Kidney (tissue), 14 donors: ENCODE results near the gene ZNF331. TPM values are rescaled to one million over a fixed set of nuclear protein-coding genes. Genes with fewer than 3 reads are reported as not detected.

Experiments
- DNase-seq, 5 donors: peaks; one replicate each; pipeline ENCODE4 v3.0.0-alpha.2; 2013 to 2020
- FAIRE-seq: peaks from 2 replicates; lab custom pipeline; 2012; peaks lifted over from hg19 to GRCh38; lab: Jason Lieb, UNC
- H3K27ac ChIP-seq, 2 donors: one replicate each; pipeline ENCODE4 v1.7.0; 2013; ENCODE audit warnings: low read depth in 2 of 2, low read length in 2 of 2, inconsistent platforms in 1 of 2
- H3K27me3 ChIP-seq: one replicate; pipeline ENCODE4 v1.7.1; 2013; ENCODE audit warnings: low read length, inconsistent platforms; ENCODE audit not compliant: control insufficient read depth, insufficient read depth
- H3K36me3 ChIP-seq, 3 donors: one replicate each; pipeline versions ENCODE4 v1.7.0 to v1.7.1; 2013; ENCODE audit warnings: low read length in 3 of 3, control low read depth in 1 of 3, inconsistent platforms in 1 of 3; ENCODE audit not compliant: insufficient read depth in 3 of 3, control insufficient read depth in 2 of 3
- H3K4me1 ChIP-seq, 3 donors: one replicate each; pipeline versions ENCODE4 v1.7.0 to v1.7.1; 2013; ENCODE audit warnings: low read length in 3 of 3, inconsistent platforms in 1 of 3, low read depth in 1 of 3; ENCODE audit not compliant: control insufficient read depth in 2 of 3, insufficient read depth in 2 of 3
- H3K4me3 ChIP-seq, 3 donors: one replicate each; pipeline versions ENCODE4 v1.7.0 to v1.8.1; 2013; ENCODE audit warnings: low read length in 3 of 3, control low read depth in 1 of 3, inconsistent platforms in 1 of 3
- H3K9ac ChIP-seq, 3 donors: one replicate each; pipeline versions ENCODE4 v1.7.0 to v1.7.1; 2013; ENCODE audit warnings: low read length in 3 of 3, control low read depth in 1 of 3, inconsistent platforms in 1 of 3
- H3K9me3 ChIP-seq, 3 donors: one replicate each; pipeline versions ENCODE4 v1.7.0 to v1.7.1; 2013; ENCODE audit warnings: low read length in 3 of 3, control low read depth in 1 of 3, inconsistent platforms in 1 of 3; ENCODE audit not compliant: control insufficient read depth in 2 of 3, insufficient read depth in 1 of 3
- CTCF ChIP-seq: IDR thresholded peaks from 3 replicates; pipeline ENCODE4 v1.5.1; 2012; ENCODE audit warnings: mild to moderate bottlenecking, moderate library complexity, borderline replicate concordance; ENCODE audit not compliant: insufficient read depth; ENCODE audit errors: extremely low read depth
- intact Hi-C: fragments of 100-400 bp; cut with DNase I; formaldehyde crosslinking; loops from one replicate; pipeline ENCODE4 v1.11.1; 2022
- polyA plus RNA-seq: library from polyadenylated mRNA; stranded (reverse); fragments of 350-450 nt; fragmentation: Illumina TruSeq; extraction: RNeasy Lipid Tissue Mini Kit (QIAGEN cat#74804); gene quantifications from one replicate; pipeline ENCODE4 v1.2.3, GENCODE V29; 2014; ENCODE audit warnings: low read depth, low replicate concordance; ENCODE audit not compliant: insufficient read depth
- total RNA-seq: library from RNA; stranded (reverse); fragmentation: NEBNext Ultra II Directional; extraction: Animal tissue kit (Norgen Biotek cat#: 25700); gene quantifications from one replicate; pipeline ENCODE4 v1.2.1, GENCODE V29; 2021
- donor health status: control.
- donor health status: control.
- donor health status: control.
- donor health status: control.
- donor health status: control.
- donor health status: DM: yes; HTN: yes; CAD: no.
- donor health status: Normal renal cell carcinoma (clear cell type).

Gene ZNF331
- total and polyA plus RNA-seq, 2 donors from 2014 or later, result 6.5 to 22.3 TPM

- intact Hi-C loops, result no loop called here
- no peaks in the 10 kb centered on the region for H3K27me3 ChIP-seq
- H3K36me3 ChIP-seq, result no peaks in the 10 kb centered on the region
- H3K9ac ChIP-seq, result no peak overlapping the region
- no peak overlapping the region for H3K27ac ChIP-seq
- H3K4me1 ChIP-seq, result no peaks in the 10 kb centered on the region
- DNase-seq, result no peak
- no peak for FAIRE-seq
- no peak for TF ChIP-seq CTCF
- H3K9me3 ChIP-seq, result no peaks in the 10 kb centered on the region
- H3K4me3 ChIP-seq, result no peak overlapping the region
Measured at GRCh38 chr19:53595510-53595867, 57.5 kb downstream of the ZNF331 start.

- Histone ChIP-seq H3K4me1 (no peaks in the 10 kb centered on the region), H3K27ac (no peak overlapping the region), H3K27me3 (no peaks in the 10 kb centered on the region), H3K36me3 (no peaks in the 10 kb centered on the region), H3K4me3 (no peak overlapping the region), H3K9ac (no peak overlapping the region), H3K9me3 (no peaks in the 10 kb centered on the region)
- intact Hi-C loops, result no loop called here
- FAIRE-seq (no peak), DNase-seq (no peak)
- TF ChIP-seq CTCF, result no peak
Measured at GRCh38 chr19:53596056-53596455, 58.1 kb downstream of the ZNF331 start.

- no peaks in the 10 kb centered on the region for H3K27me3 ChIP-seq
- DNase-seq, result no peak
- no peak for TF ChIP-seq CTCF
- no peaks in the 10 kb centered on the region for H3K4me1 ChIP-seq
- no peak overlapping the region for H3K4me3 ChIP-seq
- H3K9ac ChIP-seq, result no peak overlapping the region
- intact Hi-C loops, result no loop called here
- no peaks in the 10 kb centered on the region for H3K9me3 ChIP-seq
- no peaks in the 10 kb centered on the region for H3K36me3 ChIP-seq
- H3K27ac ChIP-seq, result no peak overlapping the region
- FAIRE-seq, result no peak
Measured at GRCh38 chr19:53597023-53597422, 59.1 kb downstream of the ZNF331 start.

GRCh38 chr19:53598361-53598760 lies 60.4 kb downstream of the ZNF331 start:
- Histone ChIP-seq H3K36me3 (no peaks in the 10 kb centered on the region), H3K4me3 (no peak overlapping the region), H3K27ac (no peak overlapping the region), H3K4me1 (no peaks in the 10 kb centered on the region), H3K27me3 (no peaks in the 10 kb centered on the region), H3K9ac (no peak overlapping the region), H3K9me3 (no peaks in the 10 kb centered on the region)
- TF ChIP-seq CTCF, result no peak
- intact Hi-C loops, result no loop called here
- DNase-seq (no peak), FAIRE-seq (no peak)
